D721Med (cell line): ENCODE data around the gene USP43.

Experiments used
- DNase-seq: peaks from one replicate; pipeline ENCODE4 v3.0.0; 2011; ENCODE audit warnings: low spot score; ENCODE audit not compliant: insufficient read length
- FAIRE-seq: peaks from 2 replicates; lab custom pipeline; 2011; peaks lifted over from hg19 to GRCh38; lab: Jason Lieb, UNC
- CTCF ChIP-seq: IDR thresholded peaks from 2 replicates; pipeline ENCODE4 v1.5.1; 2012; ENCODE audit warnings: mild to moderate bottlenecking, control low read depth; ENCODE audit not compliant: insufficient read depth; ENCODE audit errors: missing control alignments

USP43 gene

GRCh38 chr17:9766970-9767369 lies 121.7 kb downstream of the USP43 start:
- no peak for FAIRE-seq
- no peak for DNase-seq
- TF ChIP-seq CTCF, result no peak

GRCh38 chr17:9767432-9767991 lies 122.2 kb downstream of the USP43 start:
- FAIRE-seq, result no peak

GRCh38 chr17:9768381-9768934 lies 123.1 kb downstream of the USP43 start:
- DNase-seq (no peak), FAIRE-seq (no peak)
- TF ChIP-seq CTCF, result peak; percentile 6

More at GRCh38 chr17:9767432-9767991, 122.2 kb downstream of the USP43 start:
- no peak for DNase-seq
- no peak for TF ChIP-seq CTCF

- no peak for FAIRE-seq
- no peak for TF ChIP-seq CTCF
- no peak for DNase-seq
Measured at GRCh38 chr17:9769036-9769695, 123.8 kb downstream of the USP43 start.

GRCh38 chr17:9771465-9771864 lies 126.1 kb downstream of the USP43 start:
- TF ChIP-seq CTCF, result no peak
- no peak for DNase-seq
- FAIRE-seq, result no peak

GRCh38 chr17:9772658-9773057 lies 127.3 kb downstream of the USP43 start:
- FAIRE-seq (no peak), DNase-seq (no peak)
- TF ChIP-seq CTCF, result no peak

- FAIRE-seq (no peak), DNase-seq (no peak)
- no peak for TF ChIP-seq CTCF
Measured at GRCh38 chr17:9776911-9777310, 131.6 kb downstream of the USP43 start.
